T-helper 9 cell (primary cell): ENCODE data around the gene UQCR10.
A peak's percentile ranks its signal among the peaks of the same experiment; 100 is the strongest.

Experiments used
- DNase-seq: peaks from one replicate; pipeline ENCODE4 v3.0.0-alpha.2; 2020
- total RNA-seq, 2 donors: gene quantifications; one replicate each; lab custom pipeline; 2026; lab: John Stamatoyannopoulos, UW

UQCR10 gene
- total RNA-seq, result 19.8 to 48.7 reads per million in 2 donors

DNA sequence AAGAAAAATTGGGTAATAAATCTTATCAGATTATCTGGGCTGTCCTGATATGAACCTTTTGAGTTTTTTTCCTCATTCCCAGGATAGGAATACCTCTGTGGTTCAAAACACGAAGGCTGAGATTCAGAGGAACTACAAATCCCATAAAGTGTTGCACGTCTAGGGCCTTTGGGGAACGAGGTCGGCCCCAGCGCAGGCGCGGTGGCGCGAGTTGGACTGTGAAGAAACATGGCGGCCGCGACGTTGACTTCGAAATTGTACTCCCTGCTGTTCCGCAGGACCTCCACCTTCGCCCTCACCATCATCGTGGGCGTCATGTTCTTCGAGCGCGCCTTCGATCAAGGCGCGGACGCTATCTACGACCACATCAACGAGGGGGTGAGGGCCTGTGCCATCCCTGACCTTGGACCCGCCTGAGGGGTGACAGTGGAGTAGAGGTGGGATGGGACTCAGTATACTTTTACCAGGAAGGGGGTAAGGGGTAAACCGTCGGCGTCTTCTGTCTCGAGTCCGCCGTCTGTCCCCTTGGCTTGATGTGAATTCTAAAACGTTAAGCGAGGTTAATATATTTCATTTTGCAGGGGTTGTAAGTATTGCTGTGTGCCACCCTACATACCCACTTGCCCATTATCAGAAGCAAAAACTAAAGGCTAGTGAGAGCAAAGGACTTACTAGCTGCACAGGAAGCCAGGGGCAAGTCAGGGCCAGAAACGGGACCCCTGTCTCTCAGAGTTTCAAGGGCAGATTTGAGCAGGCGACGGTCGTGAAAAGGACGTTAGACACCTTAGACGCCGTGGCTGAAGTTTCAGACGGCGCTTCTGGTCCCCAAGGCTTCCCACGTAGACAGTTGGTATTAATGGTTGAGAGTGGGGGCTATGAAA is at the start of gene UQCR10:
Gene UQCR10, plus strand, starts transcription at position 199 of the 881 bp plus-strand sequence. Its CDS starts 30 bp downstream, at position 229.
- DNase-seq, result peak; percentile 88

DNA sequence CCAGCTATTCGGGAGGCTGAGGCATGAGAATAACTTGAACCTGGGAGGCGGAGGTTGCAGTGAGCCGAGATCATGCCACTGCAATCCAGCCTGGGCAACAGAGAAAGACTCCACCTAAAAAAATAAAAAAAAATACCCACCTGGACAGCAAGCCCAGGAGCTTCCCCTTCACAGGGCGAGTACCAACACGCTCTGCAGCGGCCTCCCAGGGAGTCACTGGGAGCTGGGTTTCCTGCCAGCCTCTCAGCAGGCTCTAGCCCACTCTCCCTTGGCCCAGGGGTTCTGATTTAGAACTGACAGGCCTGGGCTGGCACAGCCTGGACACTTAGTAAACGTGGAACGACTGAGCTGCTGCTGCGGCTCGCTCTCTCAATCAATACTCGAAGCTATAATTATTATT is 49.4 kb upstream of the UQCR10 start:
- DNase-seq, result no peak

DNA sequence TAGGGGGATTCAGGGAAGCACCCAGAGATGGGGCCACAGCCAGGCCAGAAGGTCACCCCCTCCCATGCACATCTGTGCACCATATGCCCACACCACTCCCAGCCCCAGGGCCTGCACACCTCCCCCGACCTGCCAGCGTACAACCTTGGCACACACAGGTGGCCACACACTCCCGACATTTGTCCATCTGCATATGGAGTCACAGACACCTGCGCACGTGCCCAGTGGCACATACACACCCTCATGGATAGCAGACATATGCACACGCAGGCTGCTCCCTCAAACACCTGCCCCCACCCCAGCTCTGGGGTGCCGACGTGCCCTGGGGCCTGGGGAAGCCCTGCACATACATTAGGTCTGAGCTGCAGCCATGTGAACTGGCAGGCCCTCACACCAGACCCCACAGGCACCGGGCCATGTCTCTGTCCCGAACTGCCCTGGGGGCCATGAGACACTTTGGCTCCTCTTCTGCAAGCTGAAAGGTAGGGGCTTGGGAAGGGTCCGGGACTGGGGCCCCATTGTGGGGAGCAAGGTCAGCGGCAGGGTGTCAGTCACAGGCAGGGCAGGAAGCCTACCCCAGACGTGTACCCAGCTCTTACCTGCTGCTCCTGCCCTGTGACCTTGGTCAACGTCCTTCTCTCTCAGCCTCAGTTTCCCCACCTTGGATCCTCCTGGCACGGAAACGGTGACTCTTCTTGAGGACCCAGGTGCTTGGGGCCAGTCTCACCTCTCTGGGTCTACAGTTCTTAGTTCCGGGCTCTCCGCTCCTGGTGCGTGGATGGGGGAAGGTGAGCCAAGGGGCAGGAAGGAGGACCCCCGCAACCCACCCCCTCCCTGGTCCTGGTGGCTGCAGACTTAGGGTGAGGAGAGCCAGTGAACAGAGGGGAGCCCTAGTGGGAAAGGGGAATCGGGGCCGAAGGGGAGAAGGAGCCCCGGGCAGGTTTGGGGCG is 47.9 kb upstream of the UQCR10 start:
- no peak for DNase-seq

GRCh38 chr22:29719899-29720645 is 47.1 kb upstream of the UQCR10 start, which contains the start of gene CABP7:
TSS of gene CABP7 (plus strand) at chr22:29720003. CDS start at chr22:29720425, 422 bp downstream.
- DNase-seq, result no peak

DNA sequence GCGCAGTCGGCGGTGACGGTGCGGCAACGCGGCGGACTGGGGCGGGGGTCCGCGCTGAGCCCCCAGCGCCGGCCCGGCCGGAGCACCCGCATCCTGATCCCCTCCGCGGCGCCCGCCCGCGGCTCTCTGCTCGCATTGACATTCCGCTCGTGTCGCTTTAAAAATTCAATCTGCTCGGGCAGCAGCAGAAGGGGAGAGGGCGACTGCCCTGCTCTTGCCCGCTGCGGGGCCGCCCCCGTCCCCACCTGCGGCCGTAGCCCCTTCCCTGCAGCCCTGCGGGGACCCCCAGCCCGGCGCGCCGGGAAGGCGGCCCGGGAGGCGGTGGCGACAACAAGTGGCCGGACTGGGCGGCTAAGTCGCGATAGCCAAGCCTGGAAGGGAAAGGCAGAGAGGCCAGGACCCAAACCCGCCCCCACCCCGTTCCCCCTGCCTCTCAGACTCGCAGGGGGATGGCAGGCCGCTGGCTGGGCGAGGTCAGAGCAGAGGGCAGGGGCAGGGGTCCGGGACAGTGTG is 46.3 kb upstream of the UQCR10 start:
- no peak for DNase-seq

DNA sequence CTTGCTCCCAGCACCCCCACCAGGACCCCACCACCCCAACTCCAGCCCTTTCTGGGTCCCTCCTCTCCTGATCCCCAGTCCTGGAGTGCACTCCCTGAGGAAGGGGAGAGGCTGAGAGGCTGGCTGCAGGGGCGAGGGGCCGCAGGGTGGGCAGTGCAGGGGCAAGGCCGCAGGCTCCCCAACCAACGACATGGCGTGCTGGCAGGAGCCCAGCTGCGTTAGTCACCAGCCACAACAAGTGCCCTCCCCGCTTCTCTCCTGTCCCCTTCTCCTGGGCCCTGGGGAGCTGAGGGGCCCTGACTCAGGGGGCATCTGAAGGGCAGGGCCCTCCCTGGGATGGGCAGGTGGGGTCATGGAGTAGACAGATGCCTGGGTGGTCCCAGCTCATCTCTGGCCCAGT is 45.0 kb upstream of the UQCR10 start:
- DNase-seq, result no peak

DNA sequence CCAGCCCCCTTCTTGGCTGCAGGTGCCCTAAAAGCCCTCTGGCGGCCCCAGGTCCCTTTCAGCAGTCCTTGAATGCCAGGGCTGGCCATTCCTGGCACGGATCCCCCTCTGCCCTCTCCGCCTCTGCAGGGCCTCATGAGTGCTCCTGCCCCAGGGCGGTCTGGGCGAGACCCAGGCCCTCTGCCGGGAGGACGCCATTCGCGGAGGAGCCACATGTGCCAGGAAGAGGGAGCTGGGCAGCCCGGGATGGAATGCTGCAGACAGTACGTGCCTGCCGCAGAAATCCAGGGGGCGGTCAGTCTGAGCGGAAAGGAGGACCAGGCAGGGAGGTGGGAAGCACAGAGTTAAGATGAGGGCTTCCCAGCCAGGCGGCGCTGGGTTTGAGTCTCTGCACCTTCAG is 44.6 kb upstream of the UQCR10 start:
- no peak for DNase-seq

GRCh38 chr22:29723766-29724165 is 43.4 kb upstream of the UQCR10 start:
- no peak for DNase-seq

DNA sequence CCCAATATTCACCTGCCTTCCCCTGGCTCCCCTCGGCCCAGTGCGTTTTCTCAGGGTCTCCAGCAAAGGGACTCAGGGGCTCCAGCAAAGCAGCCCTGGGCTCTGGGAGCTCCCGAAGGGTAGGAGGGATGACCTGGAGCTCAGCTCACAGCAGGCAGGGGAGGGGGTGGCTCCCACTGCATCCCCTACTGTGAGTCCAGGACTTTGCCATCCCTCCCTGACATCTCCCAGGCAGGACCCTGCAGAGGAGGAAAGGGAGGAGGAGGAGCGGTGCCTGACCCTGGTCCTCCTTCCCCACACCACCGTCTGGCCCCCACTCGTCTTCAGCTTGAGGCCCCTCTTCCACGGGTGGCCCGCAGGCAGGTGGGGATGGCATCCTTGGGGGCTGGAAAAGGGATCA is 42.3 kb upstream of the UQCR10 start:
- no peak for DNase-seq

DNA sequence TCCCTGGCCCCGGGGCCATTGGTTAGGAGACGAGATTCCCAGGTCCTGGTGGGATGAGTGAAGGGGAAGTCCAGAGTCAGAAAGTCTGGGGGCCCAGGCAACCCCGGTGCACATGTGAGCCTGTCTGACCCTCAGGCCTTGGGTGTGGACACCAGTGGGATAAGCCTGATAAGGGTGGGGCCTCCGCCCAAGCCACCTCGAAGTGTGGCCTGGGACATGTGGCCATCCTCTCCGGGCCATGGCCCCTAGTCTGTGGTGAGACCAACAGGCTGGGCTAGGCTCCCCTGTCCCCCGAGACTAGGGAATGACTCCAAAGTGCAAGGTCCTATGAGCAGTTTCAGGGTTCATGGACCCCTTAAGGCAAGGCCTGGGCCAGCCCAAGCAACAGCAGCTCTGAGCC is 41.1 kb upstream of the UQCR10 start:
- DNase-seq, result no peak

DNA sequence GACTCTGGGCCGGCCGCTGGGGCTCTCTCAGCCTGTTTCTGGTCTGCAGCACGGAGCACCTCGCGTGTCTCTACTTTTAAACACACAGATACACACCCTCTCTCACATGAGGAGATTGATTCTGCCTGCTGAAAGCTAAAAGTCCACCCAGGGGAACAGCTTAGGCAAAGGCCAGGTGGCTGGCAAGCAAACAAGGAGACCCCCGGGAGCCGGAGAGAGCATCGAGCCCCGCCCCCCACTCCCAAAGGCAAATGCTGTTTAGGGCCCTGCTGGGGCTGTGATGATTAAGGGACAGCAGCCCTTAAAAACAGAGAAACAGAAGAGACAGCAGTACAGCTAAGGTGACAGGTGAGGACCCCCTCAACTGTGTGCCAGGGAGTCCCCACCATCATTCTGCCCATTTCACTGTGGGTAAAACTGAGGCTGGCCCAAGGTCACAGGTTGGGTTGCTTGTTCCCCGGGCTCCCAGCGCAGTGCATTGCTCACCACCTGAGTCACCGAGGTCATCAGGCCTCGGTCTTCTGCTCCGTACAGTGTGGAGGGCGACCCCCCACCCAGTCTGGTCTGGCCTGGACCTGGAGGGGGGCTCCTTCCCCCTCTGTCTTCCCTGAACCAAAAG is 40.5 kb upstream of the UQCR10 start:
- DNase-seq, result no peak

- DNase-seq, result no peak
These were observed 40.0 kb upstream of the UQCR10 start for GRCh38 chr22:29727131-29727523.

GRCh38 chr22:29729161-29729560 is 38.0 kb upstream of the UQCR10 start:
- DNase-seq, result no peak

GRCh38 chr22:29731058-29731850 is 35.9 kb upstream of the UQCR10 start:
- DNase-seq, result no peak

- no peak for DNase-seq
These were observed 34.3 kb upstream of the UQCR10 start for GRCh38 chr22:29732883-29733282.

DNA sequence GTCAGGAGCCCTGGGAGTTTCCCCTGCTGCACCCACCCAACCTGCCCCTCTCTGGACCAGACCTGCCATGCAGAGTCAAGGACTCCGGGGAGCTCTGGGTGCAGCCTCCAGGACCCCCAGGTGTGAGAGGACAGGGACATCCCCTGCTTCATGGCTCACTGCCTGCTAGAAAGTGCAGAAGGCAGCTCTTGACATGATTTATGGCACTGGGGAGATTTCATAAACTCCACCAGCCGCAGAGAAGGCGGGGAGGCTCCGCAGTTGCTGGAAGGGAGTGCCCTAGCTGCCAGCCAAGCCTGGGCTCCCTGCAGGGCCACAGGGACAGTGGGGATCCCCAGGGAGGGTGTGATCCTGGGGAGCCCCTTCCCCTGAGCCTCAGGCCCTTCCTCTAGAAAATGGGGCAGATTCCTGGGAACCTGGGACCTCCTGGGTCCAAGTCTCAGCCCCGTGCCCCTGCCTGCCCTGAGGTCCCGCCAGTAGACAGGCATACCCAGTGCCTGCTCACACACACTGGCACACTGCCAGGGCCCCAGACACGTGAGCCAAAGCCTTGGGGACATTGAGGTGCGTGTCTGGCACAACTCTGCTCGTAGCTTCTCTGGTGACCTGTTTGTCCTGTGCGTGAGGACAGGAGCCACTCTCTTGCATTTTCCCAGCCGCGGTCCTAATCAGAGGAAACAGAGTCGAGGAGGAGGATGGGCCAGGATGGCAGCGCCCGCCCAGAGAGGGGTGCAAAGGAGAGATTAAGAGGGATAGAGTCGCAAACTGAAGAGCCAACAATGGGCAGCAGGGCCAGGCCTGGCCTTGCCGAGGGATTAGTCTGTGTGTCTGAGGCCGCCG is 33.6 kb upstream of the UQCR10 start:
- no peak for DNase-seq

DNA sequence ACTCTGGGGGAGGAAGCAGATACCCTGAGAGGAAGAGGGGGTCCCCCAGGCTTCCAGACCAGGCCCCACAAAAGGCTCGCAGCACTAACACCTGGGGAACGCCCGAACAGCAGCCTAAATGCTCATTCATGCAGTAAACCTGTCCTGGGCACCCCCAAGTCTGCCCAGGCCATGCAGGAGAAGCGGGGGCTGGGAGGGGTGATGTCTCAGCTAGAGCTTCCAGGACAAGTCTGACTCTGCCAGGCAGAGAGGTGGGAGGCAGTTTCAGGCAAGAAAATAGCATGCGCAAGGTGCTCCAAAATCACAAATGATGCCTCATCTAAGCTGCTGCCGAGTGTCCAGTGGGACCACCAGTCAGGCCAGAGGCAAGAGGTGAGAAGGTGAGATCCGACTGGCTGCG is 32.8 kb upstream of the UQCR10 start:
- no peak for DNase-seq

- DNase-seq, result no peak
These were observed 32.3 kb upstream of the UQCR10 start for GRCh38 chr22:29734838-29735237.

DNA sequence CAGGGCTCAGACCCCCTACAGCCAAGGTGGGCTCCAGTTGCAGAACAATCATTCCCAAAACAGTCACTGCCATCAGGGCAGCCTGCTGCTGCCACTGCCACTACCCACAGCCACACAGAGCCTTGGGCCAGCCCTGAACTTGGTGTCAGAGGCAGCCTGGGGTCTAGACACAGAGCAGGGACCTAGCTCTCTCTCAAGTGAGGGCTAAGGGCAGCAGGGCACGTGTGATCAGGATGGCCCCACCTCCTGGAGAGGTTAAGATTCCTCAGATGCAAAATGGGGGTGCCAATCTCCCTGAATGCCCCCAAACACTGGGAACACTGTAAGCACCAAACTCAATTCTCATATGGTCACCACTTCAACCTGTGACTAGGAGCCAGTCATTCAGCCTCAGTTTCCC is 31.8 kb upstream of the UQCR10 start:
- no peak for DNase-seq
